Hindlimb muscle (tissue), 1 donor: Measurements from ENCODE around the gene BRD4. TPM values are rescaled to one million over a fixed set of nuclear protein-coding genes. Genes with fewer than 3 reads are reported as not detected.
A peak's percentile ranks its signal among the peaks of the same experiment; 100 is the strongest.

Experiments
- DNase-seq: peaks from one replicate; pipeline ENCODE4 v3.0.0-alpha.2; 2013
- polyA plus RNA-seq: library from polyadenylated mRNA; unstranded; fragments of 120-200 nt; gene quantifications from one replicate; pipeline ENCODE4 v1.2.1, GENCODE V29; 2013; ENCODE audit not compliant: insufficient read length

Gene BRD4
- polyA plus RNA-seq, 1 donor, result 47.5 TPM

- no peak for DNase-seq
Measured at GRCh38 chr19:15307169-15307568, 25.2 kb downstream of the BRD4 start.

- DNase-seq, result no peak
Measured at GRCh38 chr19:15305582-15306334, 26.6 kb downstream of the BRD4 start.

- DNase-seq, result peak; percentile 69
Measured at GRCh38 chr19:15304140-15304705, 28.1 kb downstream of the BRD4 start.

GRCh38 chr19:15303105-15303780 lies 29.1 kb downstream of the BRD4 start:
- DNase-seq, result no peak

GRCh38 chr19:15300533-15301197 lies 31.7 kb downstream of the BRD4 start:
- DNase-seq, result no peak

GRCh38 chr19:15299568-15300409 lies 32.5 kb downstream of the BRD4 start:
- no peak for DNase-seq

GRCh38 chr19:15298847-15299567 lies 33.3 kb downstream of the BRD4 start:
- no peak for DNase-seq

GRCh38 chr19:15297416-15298224 lies 34.7 kb downstream of the BRD4 start:
- no peak for DNase-seq

- no peak for DNase-seq
Measured at GRCh38 chr19:15296841-15297415, 35.4 kb downstream of the BRD4 start.

- no peak for DNase-seq
Measured at GRCh38 chr19:15296353-15296752, 36.0 kb downstream of the BRD4 start.

- DNase-seq, result no peak
Measured at GRCh38 chr19:15294561-15294990, 37.8 kb downstream of the BRD4 start.

- no peak for DNase-seq
Measured at GRCh38 chr19:15293781-15294491, 38.4 kb downstream of the BRD4 start.

- no peak for DNase-seq
Measured at GRCh38 chr19:15292847-15293582, 39.3 kb downstream of the BRD4 start.

- no peak for DNase-seq
Measured at GRCh38 chr19:15292140-15292539, 40.2 kb downstream of the BRD4 start.

- no peak for DNase-seq
Measured at GRCh38 chr19:15291548-15292021, 40.8 kb downstream of the BRD4 start.

GRCh38 chr19:15291089-15291488 lies 41.2 kb downstream of the BRD4 start:
- no peak for DNase-seq

GRCh38 chr19:15290166-15290565 lies 42.2 kb downstream of the BRD4 start:
- no peak for DNase-seq

- no peak for DNase-seq
Measured at GRCh38 chr19:15289673-15290072, 42.7 kb downstream of the BRD4 start.
